Karpas-422 (cell line): ENCODE results near the gene APLP2. TPM values are rescaled to one million over a fixed set of nuclear protein-coding genes. Genes with fewer than 3 reads are reported as not detected.

Source experiments
- DNase-seq: peaks from one replicate; pipeline ENCODE4 v3.0.0-alpha.2; 2015
- H2AFZ ChIP-seq: fragments of 200-600 bp; sonication (generic); 2 replicates; pipeline ENCODE4 v1.6.1; 2014; ENCODE audit warnings: antibody characterized with exemption, low read length, mixed read lengths
- H3K27ac ChIP-seq: fragments of 200-600 bp; sonication (generic); 2 replicates; pipeline ENCODE4 v1.5.1; 2014; ENCODE audit warnings: mild to moderate bottlenecking, low read length, moderate library complexity
- H3K27me3 ChIP-seq: fragments of 200-600 bp; sonication (generic); 2 replicates; pipeline ENCODE4 v1.6.1; 2014; ENCODE audit warnings: low read length, mixed read lengths
- H3K36me3 ChIP-seq: fragments of 200-600 bp; sonication (generic); 2 replicates; pipeline ENCODE4 v1.6.1; 2014; ENCODE audit warnings: low read length, mixed read lengths; ENCODE audit not compliant: insufficient read depth
- H3K4me1 ChIP-seq: fragments of 200-600 bp; sonication (generic); 2 replicates; pipeline ENCODE4 v1.6.1; 2014; ENCODE audit warnings: mild to moderate bottlenecking, low read length, mixed read lengths
- H3K4me2 ChIP-seq: fragments of 200-600 bp; sonication (generic); 2 replicates; pipeline ENCODE4 v1.6.1; 2014; ENCODE audit warnings: low read length, low read depth, mild to moderate bottlenecking; ENCODE audit not compliant: poor library complexity, severe bottlenecking
- H3K4me3 ChIP-seq: fragments of 200-600 bp; sonication (generic); 2 replicates; pipeline ENCODE4 v1.5.1; 2014; ENCODE audit warnings: mild to moderate bottlenecking, antibody characterized with exemption, low read length, mixed read lengths
- H3K79me2 ChIP-seq: fragments of 200-600 bp; sonication (generic); 2 replicates; pipeline ENCODE4 v1.6.1; 2014; ENCODE audit warnings: mild to moderate bottlenecking, low read length, mixed read lengths
- H3K9ac ChIP-seq: fragments of 200-600 bp; sonication (generic); 2 replicates; pipeline ENCODE4 v1.6.0; 2014; ENCODE audit warnings: low read length
- H3K9me2 ChIP-seq: fragments of 200-600 bp; sonication (generic), shearing (Covaris generic); replicated peaks from 2 replicates; pipeline ENCODE4 v1.6.0; 2014; ENCODE audit warnings: mild to moderate bottlenecking, low read length, moderate library complexity; ENCODE audit not compliant: insufficient read depth
- H3K9me3 ChIP-seq: fragments of 300-700, 200-600 bp; sonication (generic); 2 replicates; pipeline ENCODE4 v1.6.1; 2014; ENCODE audit warnings: low read length, mixed read lengths
- H4K20me1 ChIP-seq: fragments of 200-600 bp; sonication (generic); 2 replicates; pipeline ENCODE4 v1.6.1; 2014; ENCODE audit warnings: mild to moderate bottlenecking, antibody characterized with exemption, low read length, low read depth; ENCODE audit not compliant: insufficient read depth
- total RNA-seq: library from RNA; depleted of rRNA; stranded (reverse); fragments of >200 nt; shearing (Covaris generic); gene quantifications from 2 replicates; pipeline ENCODE4 v1.2.3, GENCODE V29; 2014; ENCODE audit warnings: low replicate concordance

Gene APLP2
- total RNA-seq, 1 experiment from 2014 or later: 50.8 TPM

- H3K36me3 ChIP-seq: no peaks in the 10 kb centered on the region
- H3K9me3 ChIP-seq: no peaks in the 10 kb centered on the region
- no peak overlapping the region for H3K9ac ChIP-seq
- no peaks in the 10 kb centered on the region for H3K27me3 ChIP-seq
- H4K20me1 ChIP-seq: no peaks in the 10 kb centered on the region
- no peak overlapping the region for H3K4me3 ChIP-seq
- H3K27ac ChIP-seq: no peak overlapping the region
- H2AFZ ChIP-seq: no peak overlapping the region
- H3K9me2 ChIP-seq: no peaks in the 10 kb centered on the region
- no peaks in the 10 kb centered on the region for H3K79me2 ChIP-seq
- no peaks in the 10 kb centered on the region for H3K4me1 ChIP-seq
- H3K4me2 ChIP-seq: no peak overlapping the region
- DNase-seq: no peak
Observed at GRCh38 chr11:130151196-130151595, 81.5 kb downstream of the APLP2 start.

- Histone ChIP-seq H3K4me2 (no peak overlapping the region), H3K9me3 (no peaks in the 10 kb centered on the region), H3K9ac (no peak overlapping the region), H3K4me3 (no peak overlapping the region), H3K36me3 (no peaks in the 10 kb centered on the region), H4K20me1 (no peaks in the 10 kb centered on the region), H3K27ac (no peak overlapping the region), H2AFZ (no peak overlapping the region), H3K79me2 (no peaks in the 10 kb centered on the region), H3K27me3 (no peaks in the 10 kb centered on the region), H3K9me2 (no peaks in the 10 kb centered on the region), H3K4me1 (peaks cover 5% of the 10 kb centered on the region; the same call in 1 of the 2 replicates)
- no peak for DNase-seq
Observed at GRCh38 chr11:130156108-130157022, 86.7 kb downstream of the APLP2 start.

GRCh38 chr11:130157101-130157500, 87.4 kb downstream of the APLP2 start:
- no peak for DNase-seq
- H3K4me3 ChIP-seq: no peak overlapping the region
- H2AFZ ChIP-seq: no peak overlapping the region
- no peaks in the 10 kb centered on the region for H3K9me2 ChIP-seq
- H3K9me3 ChIP-seq: no peaks in the 10 kb centered on the region
- no peaks in the 10 kb centered on the region for H3K27me3 ChIP-seq
- peaks cover 5% of the 10 kb centered on the region; the same call in 1 of the 2 replicates for H3K4me1 ChIP-seq
- H3K9ac ChIP-seq: no peak overlapping the region
- no peak overlapping the region for H3K27ac ChIP-seq
- H4K20me1 ChIP-seq: no peaks in the 10 kb centered on the region
- no peaks in the 10 kb centered on the region for H3K36me3 ChIP-seq
- H3K4me2 ChIP-seq: no peak overlapping the region
- H3K79me2 ChIP-seq: no peaks in the 10 kb centered on the region

- no peaks in the 10 kb centered on the region for H3K27me3 ChIP-seq
- H3K4me3 ChIP-seq: no peak overlapping the region
- H3K79me2 ChIP-seq: no peaks in the 10 kb centered on the region
- peaks cover 5% of the 10 kb centered on the region; the same call in 1 of the 2 replicates for H3K4me1 ChIP-seq
- H3K27ac ChIP-seq: no peak overlapping the region
- H4K20me1 ChIP-seq: no peaks in the 10 kb centered on the region
- no peak overlapping the region for H3K9ac ChIP-seq
- DNase-seq: no peak
- no peaks in the 10 kb centered on the region for H3K9me2 ChIP-seq
- H2AFZ ChIP-seq: no peak overlapping the region
- H3K36me3 ChIP-seq: no peaks in the 10 kb centered on the region
- no peak overlapping the region for H3K4me2 ChIP-seq
- H3K9me3 ChIP-seq: no peaks in the 10 kb centered on the region
Observed at GRCh38 chr11:130157840-130158239, 88.1 kb downstream of the APLP2 start.

GRCh38 chr11:130159139-130159538, 89.4 kb downstream of the APLP2 start:
- Histone ChIP-seq H3K79me2 (no peaks in the 10 kb centered on the region), H3K9ac (no peak overlapping the region), H3K4me2 (no peak overlapping the region), H3K36me3 (no peaks in the 10 kb centered on the region), H2AFZ (no peak overlapping the region), H3K27ac (no peak overlapping the region), H3K4me3 (no peak overlapping the region), H3K9me3 (no peaks in the 10 kb centered on the region), H4K20me1 (no peaks in the 10 kb centered on the region), H3K9me2 (no peaks in the 10 kb centered on the region), H3K4me1 (peaks cover 5% of the 10 kb centered on the region; the same call in 1 of the 2 replicates), H3K27me3 (no peaks in the 10 kb centered on the region)
- DNase-seq: no peak

- no peaks in the 10 kb centered on the region for H4K20me1 ChIP-seq
- no peak within 1 kb of the TSS for H3K27ac ChIP-seq
- no peaks in the 10 kb centered on the region for H3K79me2 ChIP-seq
- H3K27me3 ChIP-seq: no peaks in the 10 kb centered on the region
- peaks cover 5% of the 10 kb centered on the region; the same call in 1 of the 2 replicates for H3K4me1 ChIP-seq
- H3K9me2 ChIP-seq: no peaks in the 10 kb centered on the region
- no peak for DNase-seq
- H3K9me3 ChIP-seq: no peaks in the 10 kb centered on the region
- no peak within 1 kb of the TSS; the same call in 1 of the 2 replicates for H2AFZ ChIP-seq
- no peaks in the 10 kb centered on the region for H3K36me3 ChIP-seq
- H3K9ac ChIP-seq: no peak within 1 kb of the TSS
- no peak within 1 kb of the TSS for H3K4me3 ChIP-seq
- peak within 1 kb of the TSS; percentile 19 for H3K4me2 ChIP-seq
Observed at GRCh38 chr11:130159657-130160497, 90.2 kb downstream of the APLP2 start, which contains the start of gene ST14. Gene ST14, plus strand, starts transcription at chr11:130159782. Its CDS starts 198 bp downstream, at chr11:130159980.

- H3K4me2 ChIP-seq: peak overlapping the region; percentile 19
- H3K9ac ChIP-seq: no peak overlapping the region
- H3K36me3 ChIP-seq: no peaks in the 10 kb centered on the region
- no peak for DNase-seq
- no peak overlapping the region; the same call in 1 of the 2 replicates for H2AFZ ChIP-seq
- no peaks in the 10 kb centered on the region for H4K20me1 ChIP-seq
- no peaks in the 10 kb centered on the region for H3K9me3 ChIP-seq
- H3K4me1 ChIP-seq: peaks cover 5% of the 10 kb centered on the region; the same call in 1 of the 2 replicates
- H3K9me2 ChIP-seq: no peaks in the 10 kb centered on the region
- H3K27ac ChIP-seq: no peak overlapping the region
- no peaks in the 10 kb centered on the region for H3K79me2 ChIP-seq
- H3K4me3 ChIP-seq: no peak overlapping the region
- no peaks in the 10 kb centered on the region for H3K27me3 ChIP-seq
Observed at GRCh38 chr11:130160498-130161155, 90.9 kb downstream of the APLP2 start.
